PC-3 (cell line): ENCODE measurements around the gene RBFOX2.

ENCODE experiments used
- CTCF ChIP-seq: fragments of 300-600 bp; sonication (generic); conservative IDR thresholded peaks from 2 replicates; pipeline ENCODE4 v1.5.1; 2017; ENCODE audit warnings: antibody characterized with exemption, low read depth, mild to moderate bottlenecking, low read length
- EZH2 ChIP-seq: fragments of 300-600 bp; sonication (generic); IDR thresholded peaks from one replicate; pipeline ENCODE4 v1.6.1; 2017; ENCODE audit warnings: antibody characterized with exemption, mild to moderate bottlenecking, low read length; ENCODE audit not compliant: unreplicated experiment

DNA sequence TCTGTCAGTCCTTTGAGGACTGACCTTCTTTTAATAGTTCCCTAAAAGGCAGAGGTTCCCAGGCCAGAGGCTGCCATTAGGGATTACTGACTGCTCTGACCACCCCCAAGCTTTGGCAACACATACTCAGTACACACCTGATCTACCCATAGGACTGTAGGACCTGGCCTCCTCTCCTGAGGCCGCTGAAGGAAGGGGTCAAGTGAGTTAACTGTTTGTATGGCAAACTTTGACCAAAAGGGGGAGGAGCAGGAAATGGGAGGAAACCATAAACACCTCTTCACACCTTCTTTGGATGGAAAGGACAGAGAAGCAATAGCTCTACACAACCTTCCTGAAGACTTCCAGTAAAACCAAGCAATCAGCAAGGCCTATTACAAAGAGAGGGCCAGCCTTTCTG, 207.0 kb downstream of the RBFOX2 start:
- no peak for TF ChIP-seq CTCF
- TF ChIP-seq EZH2: no peak
